GM19238 (cell line): ENCODE data around the gene GJC2.
"Not testable (repeated sequence)": the region's sequence is repeated elsewhere in the genome, so short reads cannot be mapped to it uniquely, and the experiment has no call there.

ENCODE experiments used
- DNase-seq: peaks from one replicate; pipeline ENCODE4 v3.0.0; 2011; ENCODE audit warnings: low spot score; ENCODE audit not compliant: insufficient read length

GJC2 gene

DNA sequence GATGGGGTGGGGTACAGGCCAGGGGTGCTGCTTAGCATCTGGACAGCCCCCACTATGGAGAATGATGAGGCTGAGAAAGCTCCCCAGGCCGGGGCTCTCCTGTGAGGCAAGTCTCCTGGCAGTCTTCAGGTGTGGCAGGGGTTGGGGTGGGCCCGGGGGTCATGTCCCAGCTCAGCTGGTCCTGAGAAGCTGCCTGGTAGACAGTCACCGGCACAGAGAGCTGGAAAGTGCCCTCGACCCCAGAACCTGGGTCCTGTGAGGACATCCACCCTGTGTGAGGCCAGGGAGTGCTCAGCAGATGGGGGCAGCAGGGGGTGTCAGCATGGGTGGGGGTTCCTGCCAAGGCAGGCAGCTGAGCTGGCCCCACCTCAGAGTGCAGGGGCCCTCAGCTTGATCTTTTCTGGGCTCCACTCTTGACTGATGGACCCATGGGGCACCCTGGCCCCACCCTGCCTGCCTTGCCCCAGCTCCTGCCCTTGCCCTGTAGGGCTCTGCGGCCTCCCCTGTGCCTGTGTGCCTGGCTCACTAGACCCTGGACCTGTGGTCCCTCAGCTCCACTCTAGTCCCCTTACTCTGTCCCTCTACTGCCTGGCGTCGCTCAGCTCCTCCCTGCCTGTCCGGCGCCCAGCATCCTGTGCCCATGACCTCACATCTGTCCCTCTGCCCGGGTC is 21.6 kb downstream of the GJC2 start:
- DNase-seq = no peak

DNA sequence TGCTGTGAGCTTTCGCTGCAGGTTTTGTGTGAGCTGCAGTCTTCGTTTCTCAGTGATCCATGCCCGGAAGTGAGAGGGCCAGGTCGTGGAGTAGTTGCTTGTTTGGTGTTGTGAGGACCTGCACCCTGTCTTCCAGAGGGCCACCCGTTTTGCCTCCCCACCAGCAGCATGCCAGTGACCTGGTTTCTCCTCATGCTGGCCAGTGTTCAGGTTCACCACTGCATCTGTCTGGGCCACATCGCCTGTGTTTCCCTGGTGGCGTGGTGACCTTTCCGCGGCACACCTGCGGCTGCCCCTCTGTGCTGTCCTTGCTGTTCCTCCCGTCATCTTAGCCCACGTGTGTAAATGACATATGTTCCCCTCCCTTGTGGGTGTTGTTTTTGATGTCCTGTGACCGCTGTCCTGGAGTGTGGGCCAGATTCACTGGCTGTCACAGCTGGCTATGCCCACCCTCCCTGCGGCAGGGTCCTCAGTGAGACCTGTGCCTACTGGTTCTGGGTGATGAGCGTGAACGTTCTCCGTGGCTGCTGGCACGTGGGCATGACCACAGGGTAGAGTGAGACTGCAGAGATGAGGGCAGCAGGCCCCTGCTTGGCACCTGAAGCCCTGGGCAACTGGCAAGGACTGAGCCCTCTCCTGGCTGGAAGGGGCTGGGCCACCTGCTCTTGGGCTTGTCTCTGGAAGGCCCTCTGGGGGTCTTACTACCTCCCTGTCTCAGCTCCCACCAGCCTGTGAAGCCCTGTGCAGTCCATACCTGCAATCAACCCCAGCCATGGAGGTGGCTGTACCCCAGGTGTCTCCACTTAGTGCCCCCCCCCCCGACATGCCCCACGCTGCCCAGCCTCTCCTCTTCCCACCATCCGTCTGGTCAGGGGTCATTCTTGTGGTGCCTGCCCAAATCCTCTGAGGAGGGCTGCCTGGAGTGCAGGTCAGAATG is 23.1 kb downstream of the GJC2 start:
- DNase-seq = no peak

DNA sequence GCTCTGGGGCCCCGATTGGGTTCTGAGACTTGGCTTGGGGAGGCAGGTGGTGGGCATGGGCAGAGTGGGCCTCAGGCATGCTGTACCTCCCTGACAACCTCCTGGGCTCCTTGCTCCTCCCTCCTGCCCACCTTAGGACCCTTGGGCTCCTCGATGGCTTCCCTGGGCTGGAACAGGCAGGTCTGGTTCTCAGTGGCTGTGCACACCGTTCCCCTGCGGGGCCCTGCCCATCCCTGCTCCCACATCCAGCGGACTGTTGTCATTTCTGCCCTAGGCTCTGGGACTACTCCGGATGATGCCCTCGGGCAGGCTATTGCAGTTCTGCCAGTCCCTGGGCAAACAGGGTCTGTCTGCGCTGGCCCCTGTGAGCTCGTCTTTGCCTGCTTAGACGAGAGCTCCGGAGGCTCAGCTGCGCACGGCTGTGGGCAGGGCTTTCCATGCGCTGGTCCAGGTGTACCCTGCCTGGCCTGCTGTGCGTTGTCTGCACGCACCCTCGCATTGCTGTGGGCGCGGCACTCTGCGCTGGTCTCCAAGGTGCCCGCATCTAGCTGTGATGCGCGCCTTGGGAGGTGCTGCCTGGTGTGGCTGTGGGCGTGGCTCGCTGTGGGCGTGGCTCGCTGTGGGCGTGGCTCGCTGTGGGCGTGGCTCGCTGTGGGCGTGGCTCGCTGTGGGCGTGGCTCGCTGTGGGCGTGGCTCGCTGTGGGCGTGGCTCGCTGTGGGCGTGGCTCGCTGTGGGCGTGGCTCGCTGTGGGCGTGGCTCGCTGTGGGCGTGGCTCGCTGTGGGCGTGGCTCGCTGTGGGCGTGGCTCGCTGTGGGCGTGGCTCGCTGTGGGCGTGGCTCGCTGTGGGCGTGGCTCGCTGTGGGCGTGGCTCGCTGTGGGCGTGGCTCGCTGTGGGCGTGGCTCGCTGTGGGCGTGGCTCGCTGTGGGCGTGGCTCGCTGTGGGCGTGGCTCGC is 24.1 kb downstream of the GJC2 start:
- DNase-seq = not testable (repeated sequence)

DNA sequence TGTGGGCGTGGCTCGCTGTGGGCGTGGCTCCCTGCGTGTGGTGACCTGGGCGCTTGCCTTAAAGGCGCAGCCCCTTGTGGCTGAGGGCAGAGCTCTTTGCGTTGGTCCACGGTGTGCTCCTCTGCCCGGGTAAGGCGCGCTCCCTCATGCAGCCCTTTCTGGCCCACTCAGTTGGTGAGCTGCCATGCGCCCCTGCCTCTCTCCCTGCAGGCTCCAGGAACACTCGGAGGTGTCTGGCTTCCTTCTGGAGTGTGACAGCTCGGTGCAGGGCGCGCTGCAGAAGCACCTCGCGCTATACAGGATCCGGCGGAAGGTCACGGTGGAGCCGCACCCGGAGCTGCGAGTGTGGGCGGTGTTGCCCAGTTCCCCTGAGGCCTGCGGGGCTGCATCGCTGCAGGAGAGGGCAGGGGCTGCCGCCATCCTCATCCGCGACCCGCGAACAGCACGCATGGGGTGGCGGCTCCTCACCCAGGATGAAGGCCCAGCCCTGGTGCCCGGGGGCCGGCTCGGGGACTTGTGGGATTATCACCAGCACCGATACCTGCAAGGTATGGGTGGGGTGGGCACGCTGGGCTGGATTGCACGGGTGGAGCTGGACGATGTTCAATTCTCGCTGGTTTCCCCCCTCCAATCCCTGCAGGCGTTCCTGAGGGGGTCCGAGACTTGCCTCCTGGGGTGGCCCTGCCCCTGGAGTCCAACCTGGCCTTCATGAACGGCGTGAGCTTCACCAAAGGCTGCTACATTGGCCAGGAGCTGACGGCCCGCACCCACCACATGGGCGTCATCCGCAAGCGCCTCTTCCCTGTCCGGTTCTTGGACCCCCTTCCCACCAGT is 25.0 kb downstream of the GJC2 start:
- DNase-seq = peak; percentile 32

DNA sequence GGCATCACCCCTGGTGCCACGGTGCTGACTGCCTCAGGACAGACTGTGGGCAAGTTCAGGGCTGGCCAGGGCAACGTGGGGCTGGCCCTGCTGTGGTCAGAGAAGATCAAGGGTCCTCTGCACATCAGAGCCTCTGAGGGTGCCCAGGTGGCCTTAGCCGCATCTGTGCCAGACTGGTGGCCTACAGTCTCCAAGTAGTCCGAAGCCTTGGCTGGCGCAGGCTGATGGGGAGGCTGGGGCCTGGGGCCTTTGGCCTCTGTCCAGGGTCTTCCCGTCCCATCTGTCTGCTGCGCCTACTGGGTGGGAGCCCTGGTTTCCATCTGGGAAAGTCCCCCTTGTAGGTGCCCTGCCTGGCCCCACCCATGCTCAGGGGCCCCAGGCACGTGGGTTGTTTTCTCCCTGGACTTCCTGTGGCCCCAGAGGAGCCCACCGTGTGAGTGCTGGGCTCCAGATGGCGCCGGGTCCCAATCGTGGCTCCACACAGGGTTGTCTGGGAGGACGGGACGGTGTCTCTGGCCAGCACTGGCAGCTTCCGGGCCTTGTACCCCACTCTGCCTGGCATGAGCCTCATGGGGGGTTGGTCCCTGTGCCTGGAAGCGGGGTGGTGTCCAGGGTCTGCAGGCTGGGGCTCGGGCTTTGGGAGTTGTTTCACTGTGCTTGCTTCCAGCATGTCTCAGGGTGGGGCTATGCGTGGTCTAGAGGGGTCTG is 25.7 kb downstream of the GJC2 start:
- no peak for DNase-seq

DNA sequence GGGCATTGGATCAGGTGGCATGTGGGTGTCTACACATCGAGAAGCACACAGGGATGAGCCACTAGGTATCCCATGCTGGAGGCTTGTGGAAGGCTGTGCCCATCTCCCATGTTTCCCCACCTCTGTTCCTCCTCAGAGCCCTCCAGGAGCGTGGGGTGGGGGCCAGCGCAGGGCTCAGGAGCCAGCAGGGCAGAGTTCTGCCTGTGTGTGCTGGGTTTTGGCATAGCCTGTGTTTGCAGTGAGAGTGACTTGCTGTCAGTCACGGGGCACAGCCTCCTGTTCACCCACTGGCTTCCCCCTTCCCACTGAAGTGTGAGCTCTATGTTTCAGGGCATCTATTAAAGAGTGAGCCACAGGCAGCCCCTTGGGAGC is 26.3 kb downstream of the GJC2 start:
- DNase-seq = no peak

DNA sequence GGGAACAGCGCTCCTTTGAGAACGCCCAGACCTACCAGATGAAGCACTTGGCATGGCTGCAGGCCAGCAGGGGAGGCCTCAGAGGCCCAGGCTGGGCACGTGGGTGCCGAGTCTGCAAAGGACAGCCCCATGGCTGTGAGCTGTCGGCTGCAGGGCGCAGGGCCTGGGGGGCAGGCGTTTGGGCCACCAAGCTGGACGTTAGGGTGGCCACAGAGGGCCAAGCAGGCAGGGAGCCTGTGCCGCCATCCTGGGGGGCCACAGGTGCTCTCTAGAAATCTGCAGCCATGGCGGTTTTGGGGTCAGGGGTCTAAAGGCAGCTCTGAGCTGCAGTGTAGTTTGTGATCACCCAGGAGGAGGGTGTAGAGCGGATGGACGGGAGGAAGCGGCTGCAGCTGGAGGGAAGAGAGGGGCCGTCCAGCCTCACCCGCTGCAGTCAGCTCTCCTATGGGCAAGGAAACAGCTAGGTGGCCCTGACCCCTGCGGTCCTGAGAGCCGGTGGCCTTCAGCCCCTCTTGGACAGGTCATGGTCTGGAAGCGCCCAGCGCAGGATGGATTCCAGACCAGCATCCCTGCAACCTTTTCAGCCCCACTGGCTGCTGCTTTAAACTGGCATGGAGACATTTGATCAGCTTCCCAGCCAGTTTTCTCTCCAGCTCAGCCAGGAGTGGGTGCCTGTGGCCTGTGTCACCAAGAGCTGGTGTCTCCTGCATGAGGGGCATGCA is 26.9 kb downstream of the GJC2 start:
- no peak for DNase-seq

DNA sequence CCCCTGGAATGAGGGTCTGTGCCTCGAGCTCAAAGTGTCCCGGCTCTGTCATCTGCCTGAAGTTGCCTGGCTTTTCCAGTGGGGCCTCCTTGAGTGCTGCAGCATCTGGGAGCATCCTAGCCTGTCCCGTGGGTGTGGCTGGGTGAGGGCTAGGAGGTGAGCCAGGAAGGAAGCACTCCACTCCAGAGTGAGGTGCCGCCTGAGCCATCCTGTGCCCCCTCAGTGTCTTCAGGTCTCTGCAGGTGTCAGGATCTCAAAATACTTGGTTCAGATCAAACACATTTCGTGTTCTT is 27.4 kb downstream of the GJC2 start:
- DNase-seq = no peak

DNA sequence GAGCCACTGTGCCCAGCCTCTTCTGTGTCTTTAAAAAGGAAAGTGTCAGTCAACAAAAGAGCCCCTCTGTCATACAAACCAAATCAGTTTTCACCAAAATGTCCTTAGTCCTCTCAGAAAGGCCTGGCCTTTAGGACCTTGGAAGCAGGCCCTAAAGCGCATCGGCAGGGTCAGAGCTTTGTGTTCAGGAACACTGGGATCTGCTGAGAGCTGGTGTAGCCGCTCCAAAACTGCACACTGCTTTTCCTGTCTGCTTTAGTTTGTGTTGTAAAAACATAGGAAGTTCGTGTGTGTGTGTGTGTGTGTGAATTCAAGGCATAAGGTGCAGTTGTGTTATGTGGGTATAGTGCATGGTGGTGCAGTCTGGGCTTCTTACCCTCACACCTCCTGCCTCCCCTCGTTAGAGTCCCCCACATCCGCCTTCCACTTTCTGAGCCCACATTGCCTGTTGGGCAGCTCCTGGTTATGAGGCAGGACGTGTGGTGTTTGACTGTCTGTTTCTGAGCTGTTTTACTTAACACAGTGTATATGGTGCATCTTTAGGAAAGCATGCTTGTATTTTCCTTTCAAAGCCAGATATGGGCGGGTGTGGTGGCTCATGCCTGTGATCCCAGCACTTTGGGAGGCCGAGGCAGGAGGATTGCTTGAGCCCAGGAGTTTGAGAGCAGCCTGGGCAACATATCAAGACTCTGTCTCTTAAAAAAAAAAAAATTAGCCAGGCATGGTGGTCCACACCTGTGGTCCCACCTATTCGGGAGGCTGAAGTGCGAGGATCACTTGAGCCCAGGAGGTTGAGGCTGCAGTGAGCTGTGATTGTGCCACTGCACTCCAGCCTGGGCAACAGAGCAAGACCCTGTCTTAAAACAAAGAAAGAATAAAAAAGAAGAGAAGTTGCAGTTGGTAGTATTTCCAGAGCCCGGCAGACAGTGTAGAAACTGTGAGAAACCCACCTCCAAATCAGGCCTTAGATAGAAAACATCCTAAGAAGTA is 28.3 kb downstream of the GJC2 start:
- DNase-seq = no peak

DNA sequence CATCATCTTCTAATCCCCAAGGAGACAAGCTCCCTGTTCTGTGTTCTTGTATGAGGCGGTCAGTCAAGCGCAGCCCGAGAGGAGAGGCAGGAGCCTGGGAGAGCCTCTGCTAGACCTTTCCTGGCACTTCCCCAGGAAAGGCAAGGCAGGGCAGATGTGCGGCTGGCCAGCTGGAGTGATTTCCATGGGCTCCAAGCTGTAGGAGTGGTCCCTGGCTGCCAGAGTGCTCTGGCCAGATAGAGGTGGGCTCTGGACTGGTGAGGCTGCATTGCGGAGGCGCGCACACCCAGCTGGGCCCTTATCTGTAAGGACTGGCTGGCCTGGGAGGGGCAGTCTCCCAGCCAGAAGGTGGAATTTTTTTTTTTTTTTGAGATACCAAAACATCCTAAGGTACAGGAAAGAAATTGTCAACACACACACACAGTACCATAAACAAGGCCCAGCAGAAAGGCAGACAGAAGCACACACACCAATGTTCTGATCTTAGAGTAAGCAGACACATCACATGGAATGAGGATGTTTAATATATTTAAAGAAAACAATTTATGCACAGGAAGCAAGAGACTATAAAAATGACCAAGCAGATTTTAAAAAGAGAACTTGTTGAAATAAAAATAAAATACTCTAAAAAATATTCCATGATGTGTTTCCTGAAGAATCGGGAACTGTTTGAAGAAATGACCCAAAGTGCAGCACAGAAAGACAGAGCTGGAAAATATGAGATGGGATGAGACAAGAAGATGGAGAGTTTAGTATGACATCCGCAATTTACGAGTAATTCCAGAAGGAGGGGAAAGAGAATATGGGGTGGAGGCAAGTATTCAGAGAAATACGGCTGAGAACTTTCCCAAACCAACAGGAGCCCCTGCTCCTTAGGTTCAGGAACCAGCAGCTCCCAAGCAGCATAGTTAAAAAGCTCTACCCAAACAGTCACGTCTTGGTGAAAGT is 29.3 kb downstream of the GJC2 start:
- DNase-seq = no peak

DNA sequence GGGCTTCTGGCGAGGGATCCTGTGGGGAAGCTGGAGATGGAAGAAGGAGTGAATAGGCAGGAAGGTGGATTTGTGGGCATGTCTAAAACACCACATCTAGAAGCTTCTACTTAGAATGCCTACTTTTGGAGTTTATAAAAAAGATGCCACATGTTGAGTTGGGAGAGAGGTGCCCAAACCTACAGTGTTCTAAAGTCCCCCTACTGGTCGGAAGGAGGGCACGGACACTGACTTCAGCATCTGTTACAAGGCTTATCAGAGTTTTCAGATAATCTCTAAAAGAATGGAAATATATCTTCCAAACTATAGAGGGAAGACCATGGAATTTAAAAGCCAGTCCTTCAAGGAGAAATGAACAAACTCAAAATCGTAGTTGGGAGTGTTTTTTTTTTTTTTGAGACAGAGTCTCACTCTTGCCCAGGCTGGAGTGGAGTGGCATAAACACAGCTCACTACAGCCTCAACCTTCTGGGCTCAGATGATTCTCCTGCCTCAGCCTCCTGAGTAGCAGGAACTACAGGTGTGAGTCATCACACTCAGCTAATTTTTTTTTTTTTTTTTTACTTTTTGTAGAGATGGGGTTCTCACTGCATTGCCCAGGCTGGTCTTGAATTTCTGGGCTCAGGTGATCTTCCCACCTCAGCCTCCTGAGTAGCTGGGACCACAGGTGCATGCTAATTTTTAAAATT is 30.7 kb downstream of the GJC2 start:
- DNase-seq = no peak

DNA sequence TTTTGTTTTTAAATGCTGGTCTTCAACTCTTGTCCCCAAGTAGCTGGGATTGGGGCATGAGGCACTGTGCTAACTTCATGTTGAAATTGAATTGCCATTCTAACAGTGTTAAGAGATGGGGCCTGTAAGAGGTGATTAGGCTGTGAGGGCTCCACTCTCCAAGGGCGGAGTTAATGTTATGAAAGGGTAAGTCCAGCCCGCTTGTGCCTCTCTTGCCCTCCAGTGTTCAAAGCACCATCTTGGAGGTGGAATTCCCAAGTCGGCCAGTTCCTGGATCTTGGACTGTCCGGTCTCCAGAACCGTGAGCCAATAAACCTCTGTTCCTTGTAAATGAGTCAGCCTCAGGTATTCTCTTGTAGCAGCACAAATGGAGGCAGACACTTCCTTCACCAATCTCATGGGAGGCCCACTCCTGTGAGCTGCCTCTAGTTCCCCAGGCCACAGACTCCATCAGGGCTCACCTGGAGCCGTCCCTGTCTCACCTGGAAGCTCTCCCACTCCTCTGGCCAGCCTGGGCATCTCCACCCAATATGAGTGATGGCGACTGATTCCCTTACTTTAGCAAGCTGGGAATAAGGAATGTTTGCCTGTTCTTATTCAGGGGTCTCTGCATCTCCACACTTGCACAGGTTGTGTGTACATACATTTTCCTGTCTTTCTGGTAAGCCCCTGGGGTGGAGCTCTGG is 31.4 kb downstream of the GJC2 start:
- no peak for DNase-seq

DNA sequence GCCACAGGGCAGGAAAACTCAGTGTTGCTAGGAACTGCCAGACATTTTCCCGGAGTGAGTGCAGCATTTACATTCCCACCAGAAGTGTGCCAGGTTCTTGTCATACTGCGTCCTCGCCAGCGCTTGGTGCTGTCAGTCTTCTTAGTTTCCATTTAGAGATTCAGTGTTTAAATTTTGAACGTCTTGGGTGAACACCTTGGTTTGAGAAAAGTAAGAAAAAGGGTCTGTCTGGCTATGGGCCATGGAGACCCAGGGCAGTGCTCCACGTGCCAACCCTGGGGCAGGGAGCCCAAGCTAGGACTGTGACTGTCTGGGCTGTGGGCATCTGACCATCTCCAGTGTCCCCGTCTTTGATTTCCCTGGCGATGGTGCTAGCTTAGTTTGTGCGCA is 31.9 kb downstream of the GJC2 start:
- no peak for DNase-seq

DNA sequence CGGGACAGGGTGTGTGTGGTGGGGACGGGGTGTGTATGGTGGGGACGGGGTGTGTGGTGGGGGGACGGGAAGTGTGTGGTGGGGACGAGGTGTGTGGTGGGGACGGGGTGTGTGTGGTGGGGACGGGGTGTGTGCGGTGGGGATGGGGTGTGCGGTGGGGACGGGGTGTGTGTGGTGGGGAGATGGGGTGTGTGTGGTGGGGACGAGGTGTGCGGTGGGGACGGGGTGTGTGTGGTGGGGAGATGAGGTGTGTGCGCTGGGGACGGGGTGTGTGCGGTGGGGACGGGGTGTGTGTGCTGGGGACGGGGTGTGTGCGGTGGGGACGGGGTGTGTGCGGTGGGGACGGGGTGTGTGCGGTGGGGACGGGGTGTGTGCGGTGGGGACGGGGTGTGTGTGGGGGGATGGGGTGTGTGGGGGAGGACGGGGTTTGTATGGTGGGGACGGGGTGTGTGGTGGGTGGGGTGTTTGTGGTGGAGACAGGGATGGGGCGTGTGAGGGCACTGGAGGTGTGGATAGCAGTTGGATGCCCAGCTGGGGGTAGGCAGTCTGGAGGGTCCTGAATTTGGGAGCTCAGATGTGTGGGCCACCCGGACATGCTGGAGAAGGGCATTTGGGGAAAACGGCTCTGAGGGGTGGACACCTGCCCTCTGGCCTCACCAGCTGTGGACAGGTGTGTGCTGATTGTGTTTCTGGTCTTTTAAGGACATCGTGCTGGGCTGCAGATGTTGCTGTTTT is 32.7 kb downstream of the GJC2 start:
- no peak for DNase-seq

DNA sequence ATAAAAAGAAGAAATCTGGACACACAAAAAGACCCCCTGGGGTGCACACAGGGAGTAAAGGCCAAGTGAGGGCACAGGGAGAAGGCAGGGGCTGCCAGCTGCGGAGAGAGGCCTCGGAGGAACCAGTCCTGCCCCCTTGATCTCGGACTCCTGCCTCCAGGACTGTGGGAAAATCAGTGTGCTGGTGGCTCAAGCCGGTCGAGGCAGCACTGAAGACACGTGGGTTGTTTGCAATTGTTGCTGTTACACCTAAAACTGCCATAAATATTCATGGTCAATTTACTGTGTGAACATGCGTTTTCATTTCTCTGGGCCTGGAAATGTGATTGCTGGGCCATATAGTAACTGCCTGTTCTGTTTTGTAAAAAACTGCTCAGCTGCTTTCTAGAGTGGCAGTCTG is 34.4 kb downstream of the GJC2 start:
- no peak for DNase-seq

DNA sequence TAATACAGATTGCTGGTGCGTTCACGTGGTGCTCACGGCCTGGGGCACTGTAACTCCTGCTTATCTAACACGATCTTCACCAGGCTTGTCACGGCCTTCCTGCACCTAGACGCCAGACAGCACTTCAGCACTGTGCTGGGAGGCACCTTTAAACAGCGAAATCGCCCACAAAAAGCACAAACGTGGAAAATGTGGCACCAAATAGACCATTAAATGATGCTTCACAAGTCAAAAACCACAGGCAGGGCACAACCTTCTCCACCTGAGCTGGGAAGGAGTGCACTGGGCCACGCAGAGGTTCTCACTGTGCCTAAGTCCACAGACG is 35.9 kb downstream of the GJC2 start:
- DNase-seq = no peak
